Trophoblast cell (in vitro differentiated cells and primary cell): ENCODE results near the gene PWWP2B.

Experiments used
- DNase-seq, 2 donors: peaks; one replicate each; pipeline ENCODE4 v3.0.0-alpha.2; 2016
- H2AFZ ChIP-seq: 2 replicates; pipeline ENCODE4 v1.6.1; 2013; ENCODE audit warnings: low read length, moderate library complexity, mild to moderate bottlenecking; ENCODE audit not compliant: insufficient read depth, poor library complexity
- H2AK5ac ChIP-seq: 2 replicates; pipeline ENCODE4 v1.6.1; 2013; ENCODE audit warnings: mild to moderate bottlenecking, low read length
- H2BK120ac ChIP-seq: 2 replicates; pipeline ENCODE4 v1.6.1; 2013; ENCODE audit warnings: low read length, mild to moderate bottlenecking, moderate library complexity; ENCODE audit not compliant: insufficient read depth, poor library complexity
- H2BK12ac ChIP-seq: 2 replicates; pipeline ENCODE4 v1.6.1; 2013; ENCODE audit warnings: mild to moderate bottlenecking, low read length, moderate library complexity
- H2BK5ac ChIP-seq: 2 replicates; pipeline ENCODE4 v1.6.1; 2013; ENCODE audit warnings: low read length, low read depth, moderate library complexity, mild to moderate bottlenecking; ENCODE audit not compliant: poor library complexity
- H3K14ac ChIP-seq: 2 replicates; pipeline ENCODE4 v1.6.1; 2013; ENCODE audit warnings: mild to moderate bottlenecking, low read length
- H3K18ac ChIP-seq: 2 replicates; pipeline ENCODE4 v1.6.1; 2013; ENCODE audit warnings: mild to moderate bottlenecking, low read length
- H3K23ac ChIP-seq: 2 replicates; pipeline ENCODE4 v1.6.1; 2013; ENCODE audit warnings: low read length
- H3K27ac ChIP-seq: 2 replicates; pipeline ENCODE4 v1.5.1; 2013; ENCODE audit warnings: low read depth, mild to moderate bottlenecking, inconsistent platforms, low read length, moderate library complexity
- H3K27me3 ChIP-seq: 2 replicates; pipeline ENCODE4 v1.6.1; 2013; ENCODE audit warnings: inconsistent platforms, mild to moderate bottlenecking, low read length, moderate library complexity; ENCODE audit not compliant: insufficient read depth
- H3K36me3 ChIP-seq, 2 experiments: 1 replicate in 1 of 2; 2 replicates in 1 of 2; pipeline ENCODE4 v1.6.1; 2013; ENCODE audit warnings: low read length in 2 of 2, mild to moderate bottlenecking in 2 of 2, moderate library complexity in 1 of 2; ENCODE audit not compliant: insufficient read depth in 2 of 2, control insufficient read depth in 1 of 2
- H3K4ac ChIP-seq: 2 replicates; pipeline ENCODE4 v1.6.1; 2013; ENCODE audit warnings: low read depth, mild to moderate bottlenecking, low read length, moderate library complexity
- H3K4me1 ChIP-seq, 2 experiments: 1 replicate in 1 of 2; 2 replicates in 1 of 2; pipeline ENCODE4 v1.6.1; 2013; ENCODE audit warnings: low read length in 2 of 2, mild to moderate bottlenecking in 2 of 2, moderate library complexity in 1 of 2; ENCODE audit not compliant: insufficient read depth in 2 of 2, control insufficient read depth in 1 of 2
- H3K4me2 ChIP-seq: 2 replicates; pipeline ENCODE4 v1.6.1; 2013; ENCODE audit warnings: inconsistent platforms, mild to moderate bottlenecking, low read length, moderate library complexity
- H3K4me3 ChIP-seq: 2 replicates; pipeline ENCODE4 v1.5.1; 2013; ENCODE audit warnings: mild to moderate bottlenecking, low read depth, low read length, inconsistent platforms
- H3K79me1 ChIP-seq: one replicate; pipeline ENCODE4 v1.6.1; 2013; ENCODE audit warnings: low read length
- H3K79me2 ChIP-seq: 2 replicates; pipeline ENCODE4 v1.6.1; 2013; ENCODE audit warnings: low read length, mild to moderate bottlenecking; ENCODE audit not compliant: control insufficient read depth, insufficient read depth, poor library complexity
- H3K9ac ChIP-seq: 2 replicates; pipeline ENCODE4 v1.6.1; 2013; ENCODE audit warnings: mild to moderate bottlenecking, low read length
- H3K9me3 ChIP-seq: 2 replicates; pipeline ENCODE4 v1.6.1; 2013; ENCODE audit warnings: low read depth, mild to moderate bottlenecking, control low read depth, inconsistent platforms, low read length; ENCODE audit not compliant: insufficient read depth
- H4K12ac ChIP-seq: 2 replicates; pipeline ENCODE4 v1.6.1; 2013; ENCODE audit warnings: low read depth, mild to moderate bottlenecking, low read length, moderate library complexity
- H4K8ac ChIP-seq: 2 replicates; pipeline ENCODE4 v1.6.1; 2013; ENCODE audit warnings: low read depth, mild to moderate bottlenecking, low read length, moderate library complexity
- H4K91ac ChIP-seq: one replicate; pipeline ENCODE4 v1.6.1; 2013; ENCODE audit warnings: low read depth, mild to moderate bottlenecking, low read length, moderate library complexity
- WGBS: extraction: QIAGEN DNeasy Blood & Tissue Kit; methylation state at CpG from one replicate; pipeline ENCODE4 v1.1.7; 2013; ENCODE audit warnings: missing lambda C conversion rate; ENCODE audit not compliant: insufficient read length, insufficient coverage; ENCODE audit errors: extremely low coverage; 5-methylcytosine and 5-hydroxymethylcytosine counted together

The PWWP2B gene

DNA sequence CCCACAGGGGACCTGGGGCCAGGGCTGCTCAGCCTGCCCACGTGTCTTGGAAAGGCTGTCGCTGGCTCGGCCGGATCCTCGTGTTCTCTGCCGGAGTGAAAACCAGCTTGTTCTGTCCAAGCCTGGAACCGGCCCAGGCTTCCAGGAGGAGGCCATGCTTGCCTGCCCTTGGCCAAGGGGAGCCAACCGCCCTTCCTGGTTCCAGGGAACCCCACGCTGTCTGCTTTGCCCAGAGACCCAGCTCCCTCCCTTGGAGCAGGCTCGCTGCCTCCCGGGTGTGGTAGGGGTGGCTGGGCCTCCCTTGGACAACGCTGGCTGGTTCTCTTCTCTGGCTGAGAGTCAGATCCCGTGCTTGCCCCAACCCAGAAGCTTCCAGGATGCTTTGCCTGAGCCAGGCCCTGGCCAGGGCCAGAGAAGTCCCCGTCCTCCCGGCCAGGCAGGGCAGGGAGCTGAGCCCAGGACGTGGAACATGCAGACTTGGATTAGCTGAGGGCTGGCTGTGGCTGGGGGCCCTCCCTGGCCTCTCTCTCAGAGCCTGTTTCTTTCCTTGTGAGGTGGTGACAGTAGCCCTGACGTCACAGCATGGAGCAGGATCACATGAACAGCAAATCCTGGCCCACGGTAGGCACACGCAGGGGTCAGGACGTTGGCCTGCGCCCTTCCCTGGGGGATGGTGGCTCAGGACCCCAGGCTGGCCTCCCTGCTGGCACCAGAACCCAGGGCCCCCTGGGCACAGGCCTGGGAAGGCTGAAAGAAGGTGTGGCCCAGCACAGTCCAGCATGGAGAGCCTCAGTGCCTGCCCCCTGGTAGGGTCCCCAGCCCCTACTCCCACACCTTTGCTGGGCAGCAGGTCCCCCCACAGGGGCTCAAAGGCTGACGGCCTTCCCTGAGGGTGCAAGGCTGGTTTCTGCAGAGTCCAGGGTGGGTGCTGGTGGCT lies 67.5 kb downstream of the PWWP2B start:
- Histone ChIP-seq H3K79me2 (no peaks in the 10 kb centered on the region), H3K27me3 (no peaks in the 10 kb centered on the region), H3K27ac (no peak overlapping the region), H3K9ac (no peak overlapping the region), H4K91ac (no peak overlapping the region), H3K4ac (no peak overlapping the region), H4K12ac (no peak overlapping the region), H3K23ac (no peak overlapping the region), H3K4me3 (no peak overlapping the region), H3K9me3 (peaks cover 2% of the 10 kb centered on the region), H3K18ac (no peak overlapping the region), H3K4me1 (no peaks in the 10 kb centered on the region), H2BK12ac (no peak overlapping the region), H3K14ac (no peak overlapping the region), H3K79me1 (no peaks in the 10 kb centered on the region), H2BK5ac (no peak overlapping the region), H4K8ac (no peak overlapping the region), H2AFZ (no peak overlapping the region), H3K36me3 (no peaks in the 10 kb centered on the region), H2BK120ac (no peak overlapping the region), H3K4me2 (no peak overlapping the region), H2AK5ac (no peak overlapping the region)
- WGBS: no CpG with 5 or more reads among the region's 22 CpGs
- no peak for DNase-seq

DNA sequence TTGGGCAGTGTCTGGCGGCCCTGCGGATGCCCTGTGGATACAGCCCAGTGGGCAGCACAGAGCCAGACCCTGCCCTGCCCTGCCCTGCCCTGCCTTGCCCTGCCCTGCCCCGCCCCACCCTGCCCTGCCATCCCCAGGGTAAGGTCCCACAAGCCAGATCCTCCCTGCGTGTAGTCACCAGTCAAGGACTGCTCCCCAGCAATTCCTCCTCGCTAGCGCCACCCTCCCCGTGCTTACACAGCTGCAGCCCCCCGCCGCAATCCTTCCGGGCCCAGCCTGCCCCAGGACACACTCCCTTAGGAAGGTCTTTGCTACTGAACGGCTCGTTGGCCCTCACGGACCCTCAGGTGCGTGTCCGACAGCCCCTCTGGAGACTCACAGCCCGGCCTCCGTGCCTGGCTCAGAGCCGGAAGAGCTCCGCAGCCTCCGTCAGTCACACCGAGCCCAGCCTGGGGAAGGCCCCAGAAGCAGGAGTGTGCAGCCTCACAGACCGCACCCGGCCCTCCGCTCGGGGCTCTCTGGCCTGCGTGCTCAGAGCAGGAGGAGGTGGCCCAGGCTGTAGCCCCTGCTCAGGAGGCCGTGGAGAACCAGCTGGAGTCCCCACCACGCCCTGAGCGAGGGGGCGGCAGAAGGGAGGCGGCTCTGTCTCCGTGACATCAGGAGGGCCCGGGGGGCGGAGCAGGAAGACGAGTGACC lies 68.3 kb downstream of the PWWP2B start:
- no peak overlapping the region for H3K23ac ChIP-seq
- H3K9me3 ChIP-seq: peaks cover 2% of the 10 kb centered on the region
- H3K79me2 ChIP-seq: no peaks in the 10 kb centered on the region
- no peak overlapping the region for H2AK5ac ChIP-seq
- H3K14ac ChIP-seq: no peak overlapping the region
- no peak overlapping the region for H3K4me2 ChIP-seq
- no peak overlapping the region for H4K91ac ChIP-seq
- H3K18ac ChIP-seq: no peak overlapping the region
- no peak overlapping the region for H2BK5ac ChIP-seq
- no CpG with 5 or more reads among the region's 35 CpGs for WGBS
- no peak overlapping the region for H3K4me3 ChIP-seq
- H4K8ac ChIP-seq: no peak overlapping the region
- H3K9ac ChIP-seq: no peak overlapping the region
- H4K12ac ChIP-seq: no peak overlapping the region
- H3K79me1 ChIP-seq: no peaks in the 10 kb centered on the region
- no peak for DNase-seq
- no peak overlapping the region for H3K27ac ChIP-seq
- H2BK120ac ChIP-seq: no peak overlapping the region
- no peak overlapping the region for H3K4ac ChIP-seq
- no peak overlapping the region for H2BK12ac ChIP-seq
- no peaks in the 10 kb centered on the region for H3K4me1 ChIP-seq
- H3K36me3 ChIP-seq: no peaks in the 10 kb centered on the region
- H3K27me3 ChIP-seq: no peaks in the 10 kb centered on the region
- no peak overlapping the region for H2AFZ ChIP-seq

DNA sequence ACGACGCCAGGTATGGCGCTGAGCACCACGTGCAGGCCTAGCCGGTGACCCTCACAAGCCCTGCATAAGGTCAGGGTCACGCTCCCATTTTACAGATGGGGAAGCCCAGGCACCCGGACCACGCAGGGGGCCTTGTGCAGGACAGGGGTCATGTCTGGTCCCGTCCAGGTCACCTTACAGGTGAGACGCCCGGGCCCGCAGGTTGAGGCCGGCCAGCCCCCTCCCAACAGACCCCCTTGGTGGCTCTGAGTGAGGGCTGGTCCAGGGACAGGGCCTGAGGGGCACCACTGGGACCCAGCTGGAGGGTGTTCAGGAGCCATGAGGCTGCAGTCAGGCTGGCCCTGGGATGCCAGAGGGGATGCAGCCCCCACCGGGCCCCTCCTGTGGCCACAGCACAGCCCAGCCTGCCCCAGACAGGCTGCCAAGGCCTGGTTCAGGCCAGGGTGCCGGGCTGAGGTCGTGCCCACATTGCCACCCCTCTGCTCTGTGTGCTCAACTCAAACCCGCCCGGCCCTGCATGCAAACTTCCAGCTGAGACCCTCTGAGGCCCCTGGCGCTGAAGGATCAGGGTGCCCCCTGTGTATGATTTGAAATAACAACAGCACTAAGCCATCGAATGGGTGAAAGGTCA lies 69.0 kb downstream of the PWWP2B start:
- H4K12ac ChIP-seq: no peak overlapping the region
- H4K8ac ChIP-seq: no peak overlapping the region
- H4K91ac ChIP-seq: no peak overlapping the region
- no peak overlapping the region for H3K4ac ChIP-seq
- no peaks in the 10 kb centered on the region for H3K36me3 ChIP-seq
- H3K9ac ChIP-seq: no peak overlapping the region
- no peak overlapping the region for H3K14ac ChIP-seq
- H3K18ac ChIP-seq: no peak overlapping the region
- H3K79me1 ChIP-seq: no peaks in the 10 kb centered on the region
- no peak for DNase-seq
- H3K23ac ChIP-seq: no peak overlapping the region
- no peak overlapping the region for H2BK120ac ChIP-seq
- no peak overlapping the region for H3K27ac ChIP-seq
- H3K27me3 ChIP-seq: no peaks in the 10 kb centered on the region
- no CpG with 5 or more reads among the region's 20 CpGs for WGBS
- H2AK5ac ChIP-seq: no peak overlapping the region
- no peak overlapping the region for H2BK12ac ChIP-seq
- no peak overlapping the region for H3K4me2 ChIP-seq
- H3K4me1 ChIP-seq: no peaks in the 10 kb centered on the region
- H3K9me3 ChIP-seq: peaks cover 4% of the 10 kb centered on the region
- H3K4me3 ChIP-seq: no peak overlapping the region
- no peak overlapping the region for H2AFZ ChIP-seq
- no peaks in the 10 kb centered on the region for H3K79me2 ChIP-seq
- H2BK5ac ChIP-seq: no peak overlapping the region

DNA sequence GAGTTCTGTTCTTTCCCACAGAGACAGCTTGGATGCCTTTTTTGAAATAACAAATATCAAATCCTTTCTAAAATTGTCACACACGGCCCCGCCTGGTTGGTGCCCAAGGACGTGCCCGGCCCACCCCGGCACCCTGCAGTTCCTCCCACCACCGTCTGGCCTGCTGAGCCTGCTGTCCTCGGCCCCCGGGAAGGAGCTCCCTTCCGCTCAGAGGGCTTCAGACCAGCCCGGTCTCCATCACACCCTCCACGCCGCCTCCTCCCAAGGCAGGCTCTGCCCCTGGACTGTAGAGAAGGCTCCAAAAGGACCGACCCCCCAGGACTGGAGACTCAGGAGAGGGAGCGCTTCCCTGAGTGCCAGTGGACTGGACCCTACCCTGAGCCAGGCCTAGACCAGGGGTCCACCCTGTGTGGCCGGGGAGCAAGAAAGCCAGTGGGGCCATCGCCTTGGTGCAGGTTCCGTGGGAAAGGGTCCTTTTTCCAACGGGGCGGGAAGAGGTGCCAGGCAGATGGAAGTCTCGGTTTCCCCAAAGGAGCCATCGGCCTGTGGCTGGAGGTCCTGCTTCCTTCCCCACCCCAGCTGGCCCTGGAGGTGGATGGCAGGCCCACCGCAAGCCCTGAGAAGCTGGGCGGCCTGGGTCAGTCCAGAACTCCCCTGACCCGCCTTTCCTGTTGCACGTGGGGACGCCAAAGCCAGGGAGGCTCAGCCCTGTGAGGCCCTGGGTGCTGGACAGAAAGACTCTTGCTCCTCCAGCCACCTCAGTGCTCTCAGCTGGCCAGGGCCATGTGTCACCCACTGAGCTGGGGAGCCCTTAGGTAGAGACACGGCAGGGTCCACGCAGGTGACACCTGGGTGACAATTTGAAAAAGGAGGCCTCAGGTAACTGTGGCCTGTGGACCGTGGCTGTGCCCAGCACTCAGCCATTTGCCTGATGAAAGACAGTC lies 69.8 kb downstream of the PWWP2B start:
- no peaks in the 10 kb centered on the region for H3K79me2 ChIP-seq
- no peaks in the 10 kb centered on the region for H3K36me3 ChIP-seq
- H2BK120ac ChIP-seq: no peak overlapping the region
- no peak overlapping the region for H3K4me3 ChIP-seq
- H3K9ac ChIP-seq: no peak overlapping the region
- no peak overlapping the region for H3K4ac ChIP-seq
- no peak overlapping the region for H2BK12ac ChIP-seq
- no CpG with 5 or more reads among the region's 29 CpGs for WGBS
- H3K9me3 ChIP-seq: peaks cover 5% of the 10 kb centered on the region
- H3K27ac ChIP-seq: no peak overlapping the region
- H3K27me3 ChIP-seq: no peaks in the 10 kb centered on the region
- H2AFZ ChIP-seq: no peak overlapping the region
- no peak overlapping the region for H3K23ac ChIP-seq
- no peak overlapping the region for H2BK5ac ChIP-seq
- H4K12ac ChIP-seq: no peak overlapping the region
- no peaks in the 10 kb centered on the region for H3K4me1 ChIP-seq
- no peak for DNase-seq
- no peak overlapping the region for H4K91ac ChIP-seq
- H2AK5ac ChIP-seq: no peak overlapping the region
- H3K4me2 ChIP-seq: no peak overlapping the region
- no peak overlapping the region for H4K8ac ChIP-seq
- no peak overlapping the region for H3K18ac ChIP-seq
- H3K79me1 ChIP-seq: no peaks in the 10 kb centered on the region
- H3K14ac ChIP-seq: no peak overlapping the region
